Activated CD8-positive, alpha-beta T cell treated with anti-CD3 and anti-CD28 coated beads, Interleukin-2, amount 10 ng/mL, durations not matched to agents 7 days and 5 days (primary cell): Measurements from ENCODE around the gene SLAIN1. TPM values are rescaled to one million over a fixed set of nuclear protein-coding genes. Genes with fewer than 3 reads are reported as not detected.

Experiments used
- ATAC-seq: fragments of 150-1000 bp; cut with Tn5 transposase; one replicate; pipeline ENCODE4 v1.10.0; 2021; ENCODE audit warnings: moderate library complexity
- CTCF ChIA-PET: fragments of 350-600 bp; sonication (Branson Sonifier 250); formaldehyde crosslinking; loops from one replicate; lab custom pipeline; 2021; ENCODE audit warnings: antibody characterized with exemption; lab: Charles Lee
- POLR2A ChIA-PET: fragments of 350-600 bp; sonication (Branson Sonifier 250); formaldehyde crosslinking; loops from one replicate; lab custom pipeline; 2021; ENCODE audit warnings: antibody characterized with exemption; lab: Charles Lee
- DNase-seq: peaks from one replicate; pipeline ENCODE4 v3.0.0-alpha.2; 2020
- H3K27ac Mint-ChIP-seq: one replicate; pipeline ENCODE4 v1.8.0; 2021; ENCODE audit warnings: mild to moderate bottlenecking, mixed read lengths
- H3K27me3 Mint-ChIP-seq: one replicate; pipeline ENCODE4 v1.8.0; 2021; ENCODE audit warnings: low read depth, mixed read lengths
- H3K36me3 Mint-ChIP-seq: one replicate; pipeline ENCODE4 v1.8.0; 2021; ENCODE audit warnings: low read depth, mixed read lengths
- H3K4me1 Mint-ChIP-seq: one replicate; pipeline ENCODE4 v1.8.0; 2021; ENCODE audit warnings: low read depth, mixed read lengths
- H3K4me3 Mint-ChIP-seq: one replicate; pipeline ENCODE4 v1.8.0; 2021; ENCODE audit warnings: mild to moderate bottlenecking, mixed read lengths
- H3K9me3 Mint-ChIP-seq: one replicate; pipeline ENCODE4 v1.8.0; 2022; ENCODE audit warnings: mixed read lengths; ENCODE audit not compliant: insufficient read depth
- total RNA-seq, 2 experiments: library from RNA; stranded (reverse); gene quantifications; one replicate each; pipeline ENCODE4 v1.2.3, GENCODE V29; 2021

SLAIN1 gene
- total RNA-seq, 2 experiments from 2014 or later, result 27.0 to 29.5 TPM

DNA sequence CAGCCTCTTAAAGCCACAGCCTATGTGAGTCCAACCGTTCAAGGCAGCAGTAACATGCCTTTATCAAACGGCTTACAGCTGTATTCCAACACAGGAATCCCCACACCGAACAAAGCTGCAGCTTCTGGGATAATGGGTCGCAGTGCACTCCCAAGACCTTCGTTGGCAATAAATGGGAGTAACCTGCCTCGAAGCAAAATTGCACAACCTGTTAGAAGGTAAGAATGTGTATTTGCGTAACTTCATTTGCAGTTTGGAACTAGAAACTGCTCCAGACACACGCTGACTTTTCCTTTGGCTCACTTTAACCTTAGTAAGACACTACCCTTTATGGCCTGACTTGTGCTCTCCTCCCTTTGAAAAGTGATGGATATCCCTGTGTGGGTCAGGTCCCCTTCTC is 63.4 kb downstream of the SLAIN1 start:
- Mint-ChIP-seq H3K9me3 (no peaks in the 10 kb centered on the region), H3K27me3 (no peaks in the 10 kb centered on the region), H3K4me3 (no peak overlapping the region), H3K36me3 (peaks cover 44% of the 10 kb centered on the region), H3K4me1 (no peaks in the 10 kb centered on the region), H3K27ac (no peak overlapping the region)
- ATAC-seq (no peak), DNase-seq (no peak)
- ChIA-PET CTCF (interaction anchor here (1.4 to 1.5 kb wide), 2 partner anchors 8 to 168 kb away, joined by 5 to 6 read pairs; no protein-coding TSS in a partner anchor), POLR2A (no interaction called here)

DNA sequence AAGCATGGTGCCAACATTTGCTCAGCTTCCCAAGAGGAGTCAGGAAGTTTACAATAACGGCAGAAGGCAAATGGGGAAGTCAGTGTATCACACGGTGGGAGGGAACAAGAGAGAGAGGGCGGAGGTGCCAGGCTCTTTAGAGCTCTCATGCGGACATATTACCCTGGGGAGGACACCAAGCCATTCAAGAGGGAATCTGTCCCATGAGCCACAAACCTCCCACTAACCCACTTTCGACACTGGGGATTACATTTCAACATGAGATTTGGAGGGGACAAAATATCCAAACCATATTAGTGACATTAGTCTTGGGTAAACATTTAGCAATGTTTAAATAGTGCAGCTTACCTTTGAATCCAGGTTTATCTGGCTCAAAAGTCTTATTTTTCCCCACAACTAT is 69.9 kb downstream of the SLAIN1 start:
- CTCF ChIA-PET, result no interaction called here
- no peak overlapping the region for H3K4me3 Mint-ChIP-seq

DNA sequence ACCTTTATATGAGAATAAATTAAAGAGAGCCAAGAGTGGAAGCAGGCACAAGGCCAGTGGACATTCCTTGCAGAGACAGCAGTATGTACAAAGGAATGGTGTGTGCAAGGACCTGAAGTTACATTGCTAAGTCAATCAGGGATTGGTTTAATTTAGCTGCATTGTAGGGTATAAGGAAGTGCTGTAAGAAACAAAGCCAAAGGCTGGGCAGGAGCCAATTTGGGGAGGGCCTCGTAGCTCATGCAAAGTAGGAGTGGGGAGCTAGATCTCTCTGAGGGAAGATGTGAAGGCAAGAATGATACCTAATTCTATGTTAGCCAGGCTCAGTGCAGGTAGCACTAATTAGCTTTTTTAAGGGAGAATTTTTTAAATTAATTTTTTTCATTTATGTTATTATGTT is 76.7 kb downstream of the SLAIN1 start:
- Mint-ChIP-seq H3K27ac (no peak overlapping the region), H3K9me3 (no peaks in the 10 kb centered on the region), H3K27me3 (no peaks in the 10 kb centered on the region), H3K4me1 (no peaks in the 10 kb centered on the region), H3K4me3 (no peak overlapping the region), H3K36me3 (peaks cover 3% of the 10 kb centered on the region)
- no peak for DNase-seq
- CTCF ChIA-PET, result interaction anchor here (1.1 to 5.1 kb wide), 3 partner anchors 11 to 364 kb away, joined by 3 to 22 read pairs (median 3); no protein-coding TSS in a partner anchor
- POLR2A ChIA-PET, result interaction anchor here (0.6 kb wide), 1 partner anchor 210 kb away, joined by 3 read pairs; no protein-coding TSS in a partner anchor
- ATAC-seq, result no peak

More for the DNA sequence above, 69.9 kb downstream of the SLAIN1 start:
- Mint-ChIP-seq H3K9me3 (no peaks in the 10 kb centered on the region), H3K4me1 (no peaks in the 10 kb centered on the region), H3K36me3 (peaks cover 39% of the 10 kb centered on the region), H3K27me3 (no peaks in the 10 kb centered on the region), H3K27ac (no peak overlapping the region)
- DNase-seq, result no peak
- POLR2A ChIA-PET, result no interaction called here
- no peak for ATAC-seq

DNA sequence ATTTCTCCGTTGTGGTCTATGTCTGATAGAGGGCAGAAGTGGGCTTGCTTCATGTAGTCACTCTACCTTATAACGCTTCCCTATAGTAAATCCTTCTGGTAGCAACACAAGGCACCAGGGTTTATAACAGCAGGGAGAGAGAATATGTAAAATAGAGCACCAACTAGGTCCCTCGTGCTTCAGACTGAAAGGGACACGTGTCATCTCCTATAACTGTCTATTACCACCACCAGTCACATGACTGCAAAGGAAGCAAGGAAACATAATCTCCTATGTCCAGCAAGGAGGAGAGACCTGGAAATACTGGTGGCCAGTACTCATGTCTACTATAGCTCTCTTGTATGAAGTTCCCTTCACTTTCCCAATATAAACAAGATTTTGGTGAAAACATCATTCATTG is 79.2 kb downstream of the SLAIN1 start:
- Mint-ChIP-seq H3K9me3 (no peaks in the 10 kb centered on the region), H3K27me3 (no peaks in the 10 kb centered on the region), H3K36me3 (no peaks in the 10 kb centered on the region), H3K4me3 (no peak overlapping the region), H3K4me1 (peaks cover 10% of the 10 kb centered on the region), H3K27ac (no peak overlapping the region)
- ChIA-PET POLR2A (no interaction called here), CTCF (interaction anchor here (1.1 to 5.1 kb wide), 2 partner anchors 183 to 345 kb away, joined by 3 to 22 read pairs; no protein-coding TSS in a partner anchor)
- no peak for DNase-seq
- ATAC-seq, result no peak

DNA sequence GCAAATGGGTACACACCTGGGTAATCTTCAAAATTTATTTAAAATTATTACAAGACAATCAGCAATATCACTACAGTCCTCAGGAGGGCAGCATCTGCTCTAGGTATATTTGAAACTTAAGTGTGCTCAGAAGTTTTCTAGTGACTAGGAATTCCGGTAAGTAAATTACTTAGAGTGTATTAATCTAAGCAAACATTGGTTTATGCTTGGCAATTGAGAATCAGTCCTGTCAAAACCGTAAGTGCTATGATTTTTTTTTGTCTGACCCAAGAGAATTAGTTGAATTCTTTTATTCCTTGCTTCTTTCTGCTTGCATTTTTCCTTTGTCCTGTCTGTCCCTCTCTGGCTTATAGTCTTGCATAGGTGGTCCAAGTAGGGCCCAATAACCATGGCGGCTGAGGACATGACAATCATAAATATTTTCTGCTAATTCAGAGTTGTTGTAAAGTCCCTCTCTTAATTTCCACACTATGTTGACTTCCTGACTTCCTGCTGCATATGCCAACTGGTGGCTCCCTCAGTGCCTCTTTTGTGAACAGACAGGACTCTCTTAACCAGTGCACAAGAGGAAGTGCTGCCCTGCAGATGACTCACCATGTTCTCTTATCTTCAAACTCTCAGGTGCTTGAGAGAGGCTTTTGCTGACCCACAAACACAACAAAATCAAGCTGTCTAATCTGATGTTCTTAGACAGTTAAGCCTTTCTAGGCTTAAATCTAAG is 82.2 kb downstream of the SLAIN1 start:
- CTCF ChIA-PET, result interaction anchor here (0.7 to 1.1 kb wide), 2 partner anchors 341 to 346 kb away, joined by 5 to 19 read pairs; no protein-coding TSS in a partner anchor
- H3K27me3 Mint-ChIP-seq, result no peaks in the 10 kb centered on the region
- peak; percentile 74 for ATAC-seq

DNA sequence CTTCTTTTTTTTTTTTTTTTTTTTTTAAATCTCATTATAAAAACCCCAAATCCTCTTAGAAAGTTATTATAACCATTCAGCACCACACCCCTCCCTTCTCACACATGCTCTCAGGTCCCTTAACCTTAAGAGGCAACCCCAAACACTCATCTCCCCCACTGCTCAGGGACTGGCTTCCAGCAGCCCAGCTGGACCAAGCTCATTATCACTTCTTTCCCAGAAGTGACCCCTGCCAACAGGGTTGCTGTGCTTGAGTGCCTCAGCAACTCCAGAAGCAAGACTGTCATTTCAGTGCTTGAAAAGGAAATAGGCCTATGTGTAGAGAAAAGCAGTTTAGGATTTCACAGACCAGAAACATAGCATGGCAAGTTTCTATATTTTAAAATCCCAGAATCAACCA is 84.3 kb downstream of the SLAIN1 start:
- Mint-ChIP-seq H3K36me3 (no peaks in the 10 kb centered on the region), H3K4me1 (peaks cover 10% of the 10 kb centered on the region), H3K9me3 (no peaks in the 10 kb centered on the region), H3K4me3 (no peak overlapping the region), H3K27me3 (peaks cover 5% of the 10 kb centered on the region), H3K27ac (no peak overlapping the region)
- no peak for ATAC-seq
- ChIA-PET CTCF (interaction anchor here (2.7 kb wide), 1 partner anchor 340 kb away, joined by 11 read pairs; no protein-coding TSS in a partner anchor), POLR2A (no interaction called here)
- DNase-seq, result no peak

More for the DNA sequence above, 82.2 kb downstream of the SLAIN1 start:
- H3K4me1 Mint-ChIP-seq, result peaks cover 10% of the 10 kb centered on the region
- POLR2A ChIA-PET, result interaction anchor here (0.6 kb wide), 1 partner anchor 89 kb away, joined by 3 read pairs; no protein-coding TSS in a partner anchor
- no peak overlapping the region for H3K4me3 Mint-ChIP-seq
- peak; percentile 58 for DNase-seq
- peak overlapping the region; percentile 0 for H3K27ac Mint-ChIP-seq
- no peaks in the 10 kb centered on the region for H3K9me3 Mint-ChIP-seq
- H3K36me3 Mint-ChIP-seq, result no peaks in the 10 kb centered on the region

DNA sequence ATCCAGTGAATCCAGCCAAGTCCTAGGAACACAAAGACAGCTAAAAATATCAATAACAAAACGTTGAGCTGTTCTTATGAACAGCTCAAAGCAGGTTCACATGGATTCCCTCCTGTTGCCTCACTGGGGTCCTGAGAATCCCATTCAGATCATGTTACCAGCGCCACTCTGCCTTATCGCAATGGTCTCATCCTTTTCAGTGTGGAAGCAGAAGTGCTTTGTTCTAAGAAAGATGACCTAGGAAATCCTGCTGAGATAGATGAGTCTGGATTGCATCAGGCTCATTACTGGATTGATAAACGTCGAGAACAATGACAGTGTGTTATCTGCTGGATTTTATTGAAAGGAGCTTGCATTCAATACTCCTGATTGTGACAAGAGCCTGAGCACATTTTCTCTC is 87.0 kb downstream of the SLAIN1 start:
- CTCF ChIA-PET, result interaction anchor here (1.4 to 1.9 kb wide), 2 partner anchors 26 to 337 kb away, joined by 3 to 8 read pairs; no protein-coding TSS in a partner anchor
- H3K4me1 Mint-ChIP-seq, result peaks cover 10% of the 10 kb centered on the region

DNA sequence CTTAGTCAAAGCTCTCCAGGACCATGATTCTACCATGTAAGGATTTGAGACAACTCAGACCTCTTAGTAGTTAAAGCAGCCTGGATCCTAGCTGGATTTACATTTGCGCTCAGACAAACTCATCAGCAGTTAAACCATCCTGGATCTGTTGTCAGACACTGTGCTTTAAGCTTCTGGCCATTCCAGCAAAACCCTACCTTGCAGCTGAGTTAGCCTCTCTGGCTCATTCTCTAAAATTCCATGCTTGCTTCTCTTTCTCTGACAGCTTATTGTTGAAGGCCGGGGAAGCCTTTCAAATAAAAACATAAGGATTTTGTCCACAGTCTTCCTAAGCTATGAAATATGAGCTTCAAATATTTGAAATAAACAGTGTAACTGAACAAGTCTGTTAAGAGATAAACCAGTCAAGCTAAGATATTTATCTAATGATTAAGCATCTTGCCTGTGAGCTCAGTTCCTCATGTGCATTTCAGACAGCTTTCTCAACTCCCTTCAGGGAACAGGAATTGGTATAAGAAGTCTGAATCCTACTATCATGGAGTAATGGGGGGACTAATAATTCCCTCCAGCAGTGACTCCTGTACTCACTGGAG is 89.3 kb downstream of the SLAIN1 start:
- ATAC-seq (no peak), DNase-seq (no peak)
- peaks cover 4% of the 10 kb centered on the region for H3K9me3 Mint-ChIP-seq
- H3K4me3 Mint-ChIP-seq, result no peak overlapping the region
- H3K27ac Mint-ChIP-seq, result no peak overlapping the region
- no peaks in the 10 kb centered on the region for H3K36me3 Mint-ChIP-seq
- CTCF ChIA-PET, result interaction anchor here (1.4 kb wide), 1 partner anchor 334 kb away, joined by 13 read pairs; no protein-coding TSS in a partner anchor
- POLR2A ChIA-PET, result no interaction called here
- peaks cover 5% of the 10 kb centered on the region for H3K27me3 Mint-ChIP-seq
- H3K4me1 Mint-ChIP-seq, result no peaks in the 10 kb centered on the region

More for the DNA sequence above, 87.0 kb downstream of the SLAIN1 start:
- H3K4me3 Mint-ChIP-seq, result no peak overlapping the region
- ATAC-seq (no peak), DNase-seq (no peak)
- peaks cover 5% of the 10 kb centered on the region for H3K27me3 Mint-ChIP-seq
- POLR2A ChIA-PET, result no interaction called here
- no peaks in the 10 kb centered on the region for H3K9me3 Mint-ChIP-seq
- no peaks in the 10 kb centered on the region for H3K36me3 Mint-ChIP-seq
- no peak overlapping the region for H3K27ac Mint-ChIP-seq

DNA sequence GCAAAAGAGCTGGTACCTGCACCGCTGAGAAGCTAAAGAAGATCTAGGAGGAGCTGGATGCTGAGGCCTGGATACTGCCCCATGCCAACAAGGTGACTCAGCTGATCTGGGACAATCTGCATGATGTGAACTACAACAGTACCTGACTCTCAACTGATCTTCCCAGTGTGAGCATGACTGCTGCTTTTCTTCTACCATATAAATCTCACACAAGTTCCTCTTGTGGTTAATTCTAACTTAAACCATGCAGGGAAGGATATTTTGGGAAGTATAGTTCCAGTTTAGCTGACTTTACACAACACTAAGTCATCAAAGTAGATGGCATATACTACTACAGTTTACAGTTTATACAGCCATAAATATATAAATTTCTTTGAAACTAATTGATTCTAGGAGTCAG is 91.9 kb downstream of the SLAIN1 start:
- H3K4me1 Mint-ChIP-seq, result no peaks in the 10 kb centered on the region
- ChIA-PET POLR2A (no interaction called here), CTCF (no interaction called here)
- peaks cover 11% of the 10 kb centered on the region for H3K27me3 Mint-ChIP-seq
- H3K9me3 Mint-ChIP-seq, result peaks cover 8% of the 10 kb centered on the region
- H3K4me3 Mint-ChIP-seq, result no peak overlapping the region
- ATAC-seq (no peak), DNase-seq (no peak)
- no peaks in the 10 kb centered on the region for H3K36me3 Mint-ChIP-seq
- no peak overlapping the region for H3K27ac Mint-ChIP-seq

DNA sequence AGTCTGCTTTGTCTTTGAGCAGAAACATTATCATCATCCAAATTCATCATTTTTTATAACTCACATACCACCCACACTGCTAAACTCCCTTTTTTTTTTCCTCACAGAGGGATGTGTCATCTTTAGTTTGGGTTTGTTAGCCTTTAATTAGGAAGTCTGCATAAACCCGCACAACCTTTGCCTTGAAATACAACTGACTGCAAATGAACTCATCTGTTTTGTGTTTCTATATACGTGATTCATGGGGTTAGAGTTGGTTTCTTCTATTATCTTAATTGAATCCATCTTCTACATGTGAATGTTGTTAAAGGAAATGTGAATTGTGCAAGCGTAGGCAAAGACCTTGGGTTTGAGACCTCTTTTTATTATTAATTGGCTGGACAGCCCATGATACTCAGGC is 102.7 kb downstream of the SLAIN1 start:
- H3K4me3 Mint-ChIP-seq, result no peak overlapping the region
- no peak for ATAC-seq
- H3K9me3 Mint-ChIP-seq, result no peaks in the 10 kb centered on the region
- H3K36me3 Mint-ChIP-seq, result no peaks in the 10 kb centered on the region
- CTCF ChIA-PET, result no interaction called here
- no peaks in the 10 kb centered on the region for H3K4me1 Mint-ChIP-seq
- H3K27ac Mint-ChIP-seq, result no peak overlapping the region
- DNase-seq, result no peak
- peaks cover 4% of the 10 kb centered on the region for H3K27me3 Mint-ChIP-seq
- POLR2A ChIA-PET, result no interaction called here

DNA sequence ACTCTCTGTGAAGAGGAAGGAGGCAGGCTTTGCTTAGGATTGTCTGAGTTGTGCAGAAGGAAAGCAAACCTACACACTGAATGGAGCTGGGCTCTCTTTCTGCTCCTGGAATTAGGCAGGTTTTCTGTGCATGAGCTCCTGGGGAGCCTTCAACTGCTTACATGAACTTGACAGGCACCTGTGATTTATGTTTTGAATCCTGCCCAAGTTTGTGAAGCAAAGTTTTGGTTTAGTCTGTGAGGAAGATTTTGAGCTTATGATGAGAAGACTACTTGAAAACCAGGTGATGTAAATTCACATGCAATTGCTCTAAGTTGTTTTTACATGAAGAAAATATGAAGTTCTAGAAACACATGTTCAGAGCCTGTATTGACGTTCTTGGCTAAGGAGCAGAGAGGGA is 109.0 kb downstream of the SLAIN1 start:
- POLR2A ChIA-PET, result no interaction called here
- CTCF ChIA-PET, result no interaction called here
- no peak overlapping the region for H3K27ac Mint-ChIP-seq
- H3K4me3 Mint-ChIP-seq, result no peak overlapping the region
- H3K27me3 Mint-ChIP-seq, result peaks cover 6% of the 10 kb centered on the region
- H3K9me3 Mint-ChIP-seq, result no peaks in the 10 kb centered on the region
- ATAC-seq (no peak), DNase-seq (no peak)
- H3K4me1 Mint-ChIP-seq, result no peaks in the 10 kb centered on the region
- H3K36me3 Mint-ChIP-seq, result no peaks in the 10 kb centered on the region
